Upper lobe of left lung (tissue), 6 donors: ENCODE results near the gene GFRA3. TPM values are rescaled to one million over a fixed set of nuclear protein-coding genes. Genes with fewer than 3 reads are reported as not detected.

ENCODE experiments used
- ATAC-seq, 2 donors: fragments of 200-7000 bp; cut with Tn5 transposase; one replicate each; pipeline ENCODE4 v1.9.1; 2022; ENCODE audit warnings: mild to moderate bottlenecking in 2 of 2, moderate library complexity in 2 of 2; ENCODE audit not compliant: low FRiP score in 2 of 2
- DNase-seq, 2 donors: peaks; one replicate each; pipeline ENCODE4 v3.0.0-alpha.2; 2019 to 2020
- H3K27ac ChIP-seq, 4 donors: fragments of 200-600 bp; sonication (generic); one replicate each; pipeline ENCODE4 v1.5.1; 2016 to 2019
- H3K27me3 ChIP-seq, 4 donors: fragments of 200-600 bp; sonication (generic); one replicate each; pipeline ENCODE4 v1.5.1; 2017 to 2019
- H3K36me3 ChIP-seq, 4 donors: fragments of 200-600 bp; sonication (generic); one replicate each; pipeline ENCODE4 v1.5.1; 2016 to 2019
- H3K4me1 ChIP-seq, 4 donors: fragments of 200-600 bp; sonication (generic); one replicate each; pipeline ENCODE4 v1.5.1; 2018 to 2019
- H3K4me3 ChIP-seq, 4 donors: fragments of 200-600 bp; sonication (generic); one replicate each; pipeline ENCODE4 v1.5.1; 2017 to 2019; ENCODE audit warnings: mild to moderate bottlenecking in 2 of 4, moderate library complexity in 1 of 4
- H3K9me3 ChIP-seq, 4 donors: fragments of 200-600 bp; sonication (generic); one replicate each; pipeline ENCODE4 v1.5.1; 2018 to 2019
- EP300 ChIP-seq, 4 donors: sonication (generic); formaldehyde crosslinking; IDR thresholded peaks; one replicate each; pipeline ENCODE4 v1.5.1; 2017; ENCODE audit warnings: antibody characterized with exemption in 4 of 4, control low read depth in 2 of 4
- POLR2A ChIP-seq, 4 donors: fragments of 450-650 bp; IDR thresholded peaks; one replicate each; pipeline ENCODE4 v1.5.1; 2016 to 2017; ENCODE audit warnings: antibody characterized with exemption in 4 of 4, mild to moderate bottlenecking in 2 of 4
- POLR2AphosphoS5 ChIP-seq, 2 donors: sonication (generic); formaldehyde crosslinking; IDR thresholded peaks; one replicate each; pipeline ENCODE4 v1.5.1; 2017; ENCODE audit warnings: antibody characterized with exemption in 2 of 2
- WGBS, 2 donors: methylation state at CpG; one replicate each; pipeline ENCODE4 v1.1.5; 2017 to 2018; 5-methylcytosine and 5-hydroxymethylcytosine counted together
- total RNA-seq, 6 donors: library from RNA; depleted of rRNA in 4 of 6; stranded (reverse); fragments of >200 nt in 4 of 6; gene quantifications; one replicate each; pipeline versions ENCODE4 v1.1.0 to v1.2.1, GENCODE V29; 2016 to 2021
- TF ChIP-seq, protein P1 (sequence below), 6 experiments: fragments of 450-650 bp in 4 of 6; fragments of 200-600 bp in 2 of 6; sonication (generic) in 2 of 6; IDR thresholded peaks; one replicate each; pipeline ENCODE4 v1.5.1; 2016 to 2019; ENCODE audit warnings: antibody characterized with exemption in 6 of 6
- donor health status: DM: no; HTN: no; CAD: no; lungs with moderate emphysema.
- donor health status: DM: no; HTN: yes; CAD: no; lungs with severe emphysema.

GFRA3 gene
- total RNA-seq, 6 donors from 2014 or later, result 0.30 to 0.86 (median 0.33) TPM; not detected in 1

DNA sequence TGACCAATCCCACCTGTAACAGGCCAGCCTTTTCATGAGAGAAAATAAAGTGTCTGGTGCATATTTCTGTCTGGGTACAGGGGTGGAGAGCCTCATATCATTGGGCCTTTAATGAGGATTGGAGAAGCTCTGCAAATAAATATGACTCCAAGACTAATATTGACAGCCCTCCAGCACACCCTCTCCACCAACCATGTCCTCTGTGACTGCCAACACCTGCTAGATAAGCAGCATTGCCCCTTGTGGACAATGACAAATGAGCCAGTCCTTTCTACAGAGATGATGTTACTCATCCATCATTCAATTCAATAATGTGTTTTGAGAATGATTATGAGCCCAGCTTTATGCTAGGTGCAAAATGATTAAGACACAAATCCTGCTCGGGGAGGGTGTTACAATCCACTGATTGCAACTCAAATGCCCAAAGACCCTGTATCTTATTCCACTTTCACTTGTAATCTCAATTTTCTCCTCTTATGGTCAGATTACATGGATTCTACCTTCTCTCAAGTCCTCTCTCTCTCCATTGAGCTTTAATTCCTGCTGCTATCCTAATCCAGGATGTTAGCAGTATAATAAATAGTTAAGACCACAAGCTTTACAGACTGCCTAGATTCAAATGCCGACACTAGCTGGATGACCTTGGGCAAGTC is 2.1 kb upstream of the GFRA3 start:
- TF ChIP-seq POLR2AphosphoS5 (IDR thresholded peaks at IDR 0.05) (no peak), EP300 (IDR thresholded peaks at IDR 0.05) (no peak), POLR2A (IDR thresholded peaks at IDR 0.05) (no peak)
- TF ChIP-seq, protein P1, sequence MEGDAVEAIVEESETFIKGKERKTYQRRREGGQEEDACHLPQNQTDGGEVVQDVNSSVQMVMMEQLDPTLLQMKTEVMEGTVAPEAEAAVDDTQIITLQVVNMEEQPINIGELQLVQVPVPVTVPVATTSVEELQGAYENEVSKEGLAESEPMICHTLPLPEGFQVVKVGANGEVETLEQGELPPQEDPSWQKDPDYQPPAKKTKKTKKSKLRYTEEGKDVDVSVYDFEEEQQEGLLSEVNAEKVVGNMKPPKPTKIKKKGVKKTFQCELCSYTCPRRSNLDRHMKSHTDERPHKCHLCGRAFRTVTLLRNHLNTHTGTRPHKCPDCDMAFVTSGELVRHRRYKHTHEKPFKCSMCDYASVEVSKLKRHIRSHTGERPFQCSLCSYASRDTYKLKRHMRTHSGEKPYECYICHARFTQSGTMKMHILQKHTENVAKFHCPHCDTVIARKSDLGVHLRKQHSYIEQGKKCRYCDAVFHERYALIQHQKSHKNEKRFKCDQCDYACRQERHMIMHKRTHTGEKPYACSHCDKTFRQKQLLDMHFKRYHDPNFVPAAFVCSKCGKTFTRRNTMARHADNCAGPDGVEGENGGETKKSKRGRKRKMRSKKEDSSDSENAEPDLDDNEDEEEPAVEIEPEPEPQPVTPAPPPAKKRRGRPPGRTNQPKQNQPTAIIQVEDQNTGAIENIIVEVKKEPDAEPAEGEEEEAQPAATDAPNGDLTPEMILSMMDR (IDR thresholded peaks at IDR 0.05), result no peak
- DNase-seq, result no peak
- Histone ChIP-seq H3K27me3 (peaks cover 0 to 7% (median 3%) of the 10 kb centered on the region in 4 donors), H3K36me3 (no peaks in the 10 kb centered on the region), H3K4me3 (no peak overlapping the region), H3K27ac (no peak overlapping the region), H3K9me3 (no peaks in the 10 kb centered on the region), H3K4me1 (peaks cover 7 to 20% (median 14%) of the 10 kb centered on the region in 4 donors)
- WGBS, 2 donors, result 65 to 68% methylated on average over 2 of the region's 2 CpGs
- no peak for ATAC-seq

DNA sequence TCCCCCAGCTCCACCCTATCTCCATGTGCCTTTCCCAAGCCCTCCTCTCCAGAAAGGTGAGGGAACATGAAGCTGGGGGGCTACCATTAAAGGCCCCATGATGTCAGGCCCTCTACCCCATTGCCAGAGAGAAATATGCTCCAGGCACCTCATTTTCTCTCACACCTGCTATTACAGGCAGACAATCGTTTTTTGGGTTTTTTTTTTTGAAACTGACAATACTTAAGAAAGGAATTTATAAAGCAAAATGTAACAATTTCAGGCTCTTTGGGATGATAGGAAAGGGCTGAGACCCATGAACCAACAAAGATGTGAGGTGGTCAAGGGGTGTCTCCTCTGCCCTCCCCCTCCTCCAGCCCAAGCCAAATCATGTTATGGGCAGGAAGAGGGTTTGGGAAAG is 1.5 kb upstream of the GFRA3 start:
- Histone ChIP-seq H3K36me3 (no peaks in the 10 kb centered on the region), H3K9me3 (no peaks in the 10 kb centered on the region), H3K4me1 (peaks cover 7 to 20% (median 14%) of the 10 kb centered on the region in 4 donors), H3K27me3 (peaks cover 0 to 7% (median 3%) of the 10 kb centered on the region in 4 donors), H3K4me3 (no peak overlapping the region), H3K27ac (no peak overlapping the region)
- no peak for ATAC-seq
- 18 to 24% methylated on average over 1 of the region's 1 CpG for WGBS, 2 donors
- DNase-seq, result no peak
- TF ChIP-seq, protein P1 (IDR thresholded peaks at IDR 0.05), result no peak
- TF ChIP-seq EP300 (IDR thresholded peaks at IDR 0.05) (no peak), POLR2A (IDR thresholded peaks at IDR 0.05) (no peak), POLR2AphosphoS5 (IDR thresholded peaks at IDR 0.05) (no peak)

DNA sequence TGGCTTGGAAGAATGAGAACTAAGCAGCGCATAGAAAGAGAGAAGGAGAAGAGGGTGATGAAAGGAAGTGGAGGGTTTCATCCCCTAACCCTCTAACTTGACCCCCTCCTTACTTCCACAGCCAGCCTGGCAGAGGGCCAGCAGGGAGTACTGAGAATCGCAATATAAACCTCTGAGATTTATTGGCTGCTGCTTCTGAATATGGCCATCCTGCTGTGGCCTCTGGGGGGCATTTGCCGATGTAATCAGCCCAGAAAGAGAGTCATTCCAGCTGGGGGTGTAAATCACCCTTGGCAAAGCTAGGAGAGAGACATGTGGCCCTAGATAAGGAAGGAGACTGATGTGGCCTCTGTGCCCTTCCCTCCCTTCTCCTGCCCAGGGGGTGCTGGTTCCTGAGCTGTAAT is 960 bp upstream of the GFRA3 start:
- Histone ChIP-seq H3K4me3 (no peak overlapping the region), H3K9me3 (no peaks in the 10 kb centered on the region), H3K27ac (no peak overlapping the region), H3K4me1 (peaks cover 7 to 20% (median 14%) of the 10 kb centered on the region in 4 donors), H3K27me3 (peaks cover 0 to 7% (median 3%) of the 10 kb centered on the region in 4 donors), H3K36me3 (no peaks in the 10 kb centered on the region)
- TF ChIP-seq, protein P1 (IDR thresholded peaks at IDR 0.05), result no peak
- TF ChIP-seq POLR2AphosphoS5 (IDR thresholded peaks at IDR 0.05) (no peak), EP300 (IDR thresholded peaks at IDR 0.05) (no peak), POLR2A (IDR thresholded peaks at IDR 0.05) (no peak)
- DNase-seq (no peak), ATAC-seq (no peak)
- 48% methylated on average over 3 of the region's 3 CpGs for WGBS, 2 donors

DNA sequence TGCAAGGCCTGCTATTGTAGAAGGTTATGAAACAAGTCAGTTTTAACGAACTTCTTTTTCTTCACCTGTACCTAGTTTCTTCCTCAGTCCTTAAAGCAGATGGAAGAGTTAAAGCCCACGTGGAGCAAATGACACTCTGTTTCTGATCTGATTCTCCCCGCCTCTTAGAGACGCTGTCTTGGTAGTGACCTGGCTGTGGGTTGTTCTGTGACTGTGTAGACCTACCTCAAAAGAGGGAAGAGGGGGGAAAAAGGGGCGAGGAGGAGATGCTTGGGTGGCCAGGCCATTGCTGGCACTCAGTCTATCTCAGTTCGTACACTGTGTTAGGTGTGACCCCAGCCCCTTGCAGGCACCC is 610 bp downstream of the GFRA3 start:
- H3K36me3 ChIP-seq, result no peaks in the 10 kb centered on the region
- peak overlapping the region in 3 of 4 donors; percentile 33 to 40 (median 33) for H3K4me3 ChIP-seq
- no peak overlapping the region for H3K27ac ChIP-seq
- TF ChIP-seq, protein P1 (IDR thresholded peaks at IDR 0.05), result no peak
- TF ChIP-seq POLR2A (IDR thresholded peaks at IDR 0.05) (no peak), POLR2AphosphoS5 (IDR thresholded peaks at IDR 0.05) (no peak), EP300 (IDR thresholded peaks at IDR 0.05) (no peak)
- H3K27me3 ChIP-seq, result peaks cover 0 to 7% (median 3%) of the 10 kb centered on the region in 4 donors
- ATAC-seq (no peak), DNase-seq (no peak)
- whole genome bisulfite sequencing, 2 donors, result 67 to 69% methylated on average over 6 of the region's 6 CpGs
- no peaks in the 10 kb centered on the region for H3K9me3 ChIP-seq
- peaks cover 7 to 20% (median 14%) of the 10 kb centered on the region in 4 donors for H3K4me1 ChIP-seq

DNA sequence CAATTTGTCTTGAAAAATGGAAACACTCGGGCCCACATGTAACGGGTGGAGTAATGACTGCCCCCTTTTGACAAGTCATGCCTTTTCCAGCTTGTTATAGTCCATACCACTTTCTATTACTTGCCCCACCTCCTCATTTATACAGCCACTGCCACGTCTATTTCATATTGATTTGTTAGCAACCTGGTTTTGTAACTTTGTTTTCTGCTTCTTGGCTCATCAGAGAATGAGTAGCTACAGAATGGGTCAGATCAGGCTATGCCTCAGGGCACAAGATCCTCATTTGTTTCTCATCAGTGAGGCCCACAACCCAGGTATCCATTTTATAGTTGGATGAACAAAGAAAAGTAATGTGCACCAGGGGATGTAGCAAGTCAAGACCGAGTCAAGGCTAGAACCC is 1.7 kb downstream of the GFRA3 start:
- 88 to 92% methylated on average over 4 of the region's 4 CpGs for WGBS, 2 donors
- no peak overlapping the region for H3K4me3 ChIP-seq
- TF ChIP-seq EP300 (IDR thresholded peaks at IDR 0.05) (no peak), POLR2AphosphoS5 (IDR thresholded peaks at IDR 0.05) (no peak), POLR2A (IDR thresholded peaks at IDR 0.05) (no peak)
- TF ChIP-seq, protein P1 (IDR thresholded peaks at IDR 0.05), result no peak
- peaks cover 0 to 7% (median 3%) of the 10 kb centered on the region in 4 donors for H3K27me3 ChIP-seq
- no peaks in the 10 kb centered on the region for H3K36me3 ChIP-seq
- no peak overlapping the region for H3K27ac ChIP-seq
- ATAC-seq, result no peak
- H3K9me3 ChIP-seq, result no peaks in the 10 kb centered on the region
- H3K4me1 ChIP-seq, result peaks cover 7 to 20% (median 14%) of the 10 kb centered on the region in 4 donors
- no peak for DNase-seq
